GM19099 (cell line): ENCODE measurements around the gene BEGAIN.

Experiments used
- POLR2A ChIP-seq: IDR thresholded peaks from 3 replicates; pipeline ENCODE4 v1.6.1; 2011; ENCODE audit warnings: low read depth; ENCODE audit not compliant: insufficient read length; ENCODE audit errors: extremely low read depth

BEGAIN gene

GRCh38 chr14:100592972-100593371, 5.8 kb upstream of the BEGAIN start:
- TF ChIP-seq POLR2A = no peak

- no peak for TF ChIP-seq POLR2A
These were observed 5.3 kb upstream of the BEGAIN start for GRCh38 chr14:100592461-100592891.

- no peak for TF ChIP-seq POLR2A
These were observed 4.5 kb upstream of the BEGAIN start for GRCh38 chr14:100591453-100592371.

- no peak for TF ChIP-seq POLR2A
These were observed 3.7 kb upstream of the BEGAIN start for GRCh38 chr14:100590726-100591452.

GRCh38 chr14:100589760-100590469, 2.7 kb upstream of the BEGAIN start:
- TF ChIP-seq POLR2A = no peak

- no peak for TF ChIP-seq POLR2A
These were observed 2.0 kb upstream of the BEGAIN start for GRCh38 chr14:100589071-100589759.

- no peak for TF ChIP-seq POLR2A
These were observed 1.5 kb upstream of the BEGAIN start for GRCh38 chr14:100588671-100589070.

- no peak for TF ChIP-seq POLR2A
These were observed 670 bp upstream of the BEGAIN start for GRCh38 chr14:100587763-100588411.

- TF ChIP-seq POLR2A = no peak
These were observed 673 bp downstream of the BEGAIN start for GRCh38 chr14:100586403-100587085.

- no peak for TF ChIP-seq POLR2A
These were observed 1.1 kb downstream of the BEGAIN start for GRCh38 chr14:100586153-100586402.

GRCh38 chr14:100585448-100586152, 1.6 kb downstream of the BEGAIN start:
- TF ChIP-seq POLR2A = no peak

GRCh38 chr14:100584056-100585031, 2.9 kb downstream of the BEGAIN start:
- no peak for TF ChIP-seq POLR2A
